Liver (tissue), 3 donors: ENCODE results near the gene RCOR2.

Experiments used
- CTCF ChIP-seq: fragments of 150-350 bp; IDR thresholded peaks from 2 replicates; pipeline ENCODE4 v1.5.1; 2017; ENCODE audit warnings: improper control_type of control experiment, low read depth, low read length; ENCODE audit not compliant: missing input control
- GABPA ChIP-seq, 2 donors: IDR thresholded peaks in 1 of 2; conservative IDR thresholded peaks in 1 of 2; 2 replicates each; pipeline ENCODE4 v1.6.1; 2016; ENCODE audit warnings: antibody characterized with exemption in 2 of 2, mild to moderate bottlenecking in 1 of 2, moderate library complexity in 1 of 2
- REST ChIP-seq: IDR thresholded peaks from 2 replicates; pipeline ENCODE4 v1.6.1; 2016; ENCODE audit warnings: antibody characterized with exemption, mild to moderate bottlenecking
- YY1 ChIP-seq: IDR thresholded peaks from 2 replicates; pipeline ENCODE4 v1.6.1; 2016; ENCODE audit warnings: antibody characterized with exemption, mild to moderate bottlenecking
- donor health status: healthy.
- donor health status: healthy.

GRCh38 chr11:63874511-63874910 is 42.5 kb downstream of the RCOR2 start:
- TF ChIP-seq REST (no peak), CTCF (no peak), YY1 (no peak), GABPA (IDR thresholded peaks at IDR 0.05 in 1 of 2, conservative IDR thresholded peaks at IDR 0.05 in 1 of 2) (no peak)
